ENCODE measurements around the gene LGR5. TPM values are rescaled to one million over a fixed set of nuclear protein-coding genes. Genes with fewer than 3 reads are reported as not detected.
A peak's percentile ranks its signal among the peaks of the same experiment; 100 is the strongest.

Gene LGR5
- total RNA-seq, 1 donor from 2014 or later = not detected

GRCh38 chr12:71589478-71589881 lies 149.9 kb downstream of the LGR5 start:
- no peak for DNase-seq (ENCODE audit: extremely low read depth, low read depth, low spot score)

- no peak for DNase-seq (ENCODE audit: extremely low read depth, low read depth, low spot score)
Measured at GRCh38 chr12:71591601-71592000, 152.0 kb downstream of the LGR5 start.

DNA sequence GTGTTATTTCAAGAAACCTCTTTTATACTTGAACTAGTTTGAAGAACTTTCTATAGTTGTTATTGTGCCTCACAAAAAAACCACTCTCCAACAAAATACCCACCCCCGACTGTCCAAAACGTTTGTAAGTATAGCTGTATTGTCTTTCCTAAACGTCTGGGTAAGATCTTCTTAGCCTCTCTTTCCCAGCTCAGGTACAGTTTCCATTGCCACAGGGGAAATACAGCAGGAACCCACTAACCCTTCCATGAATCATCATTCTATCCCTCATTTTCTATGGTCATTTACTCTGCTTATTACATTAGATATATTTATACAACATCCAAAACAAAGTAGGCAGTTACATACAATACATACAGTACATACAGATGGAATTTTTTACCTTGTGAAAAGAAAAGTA lies 153.2 kb downstream of the LGR5 start:
- DNase-seq (ENCODE audit: extremely low read depth, low read depth, low spot score) = no peak

- no peak for DNase-seq (ENCODE audit: extremely low read depth, low read depth, low spot score)
Measured at GRCh38 chr12:71594214-71594948, 154.8 kb downstream of the LGR5 start.

DNA sequence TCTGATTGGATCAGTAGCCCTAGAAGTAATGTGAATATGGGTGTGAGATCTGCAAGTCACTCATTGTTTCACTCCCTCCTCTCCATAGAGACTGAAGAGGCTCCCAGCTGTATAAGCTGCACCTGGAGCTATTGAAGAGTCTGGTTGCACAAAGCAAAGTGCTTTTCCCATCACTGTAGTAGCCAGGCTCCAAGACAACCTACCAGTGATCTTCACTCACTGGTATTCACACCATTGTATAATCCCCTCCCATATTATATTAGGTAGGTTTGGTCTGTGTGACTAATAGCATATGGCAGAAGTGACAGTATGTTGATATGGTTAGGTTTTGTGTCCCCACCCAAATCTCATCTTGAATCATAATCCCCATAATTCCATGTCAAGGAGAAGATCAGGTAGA lies 159.6 kb downstream of the LGR5 start:
- DNase-seq (ENCODE audit: extremely low read depth, low read depth, low spot score) = no peak

DNA sequence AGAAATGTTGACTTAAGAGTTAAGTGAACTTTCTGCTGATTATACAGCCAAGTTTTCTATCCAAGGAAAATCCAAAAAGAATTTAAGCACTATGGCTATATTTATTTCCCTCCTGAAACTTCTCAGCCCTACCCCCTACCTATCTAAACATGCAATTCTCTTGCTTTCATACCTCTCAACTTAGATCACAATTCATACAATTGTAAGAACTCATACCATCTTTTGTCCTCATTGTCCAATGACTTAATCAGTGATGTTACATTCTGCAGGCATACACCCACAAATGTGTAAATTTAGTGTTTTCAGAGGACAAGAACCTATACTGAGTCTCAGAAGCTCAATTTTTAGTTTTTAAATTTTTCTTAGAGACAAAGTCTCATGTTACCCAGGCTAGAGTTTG lies 161.9 kb downstream of the LGR5 start:
- DNase-seq (ENCODE audit: extremely low read depth, low read depth, low spot score) = no peak

- no peak for DNase-seq (ENCODE audit: extremely low read depth, low read depth, low spot score)
Measured at GRCh38 chr12:71602761-71603577, 163.4 kb downstream of the LGR5 start.

- DNase-seq (ENCODE audit: extremely low read depth, low read depth, low spot score) = no peak
Measured at GRCh38 chr12:71605039-71605438, 165.4 kb downstream of the LGR5 start.

GRCh38 chr12:71607494-71608330 lies 168.1 kb downstream of the LGR5 start:
- DNase-seq (ENCODE audit: extremely low read depth, low read depth, low spot score) = no peak

DNA sequence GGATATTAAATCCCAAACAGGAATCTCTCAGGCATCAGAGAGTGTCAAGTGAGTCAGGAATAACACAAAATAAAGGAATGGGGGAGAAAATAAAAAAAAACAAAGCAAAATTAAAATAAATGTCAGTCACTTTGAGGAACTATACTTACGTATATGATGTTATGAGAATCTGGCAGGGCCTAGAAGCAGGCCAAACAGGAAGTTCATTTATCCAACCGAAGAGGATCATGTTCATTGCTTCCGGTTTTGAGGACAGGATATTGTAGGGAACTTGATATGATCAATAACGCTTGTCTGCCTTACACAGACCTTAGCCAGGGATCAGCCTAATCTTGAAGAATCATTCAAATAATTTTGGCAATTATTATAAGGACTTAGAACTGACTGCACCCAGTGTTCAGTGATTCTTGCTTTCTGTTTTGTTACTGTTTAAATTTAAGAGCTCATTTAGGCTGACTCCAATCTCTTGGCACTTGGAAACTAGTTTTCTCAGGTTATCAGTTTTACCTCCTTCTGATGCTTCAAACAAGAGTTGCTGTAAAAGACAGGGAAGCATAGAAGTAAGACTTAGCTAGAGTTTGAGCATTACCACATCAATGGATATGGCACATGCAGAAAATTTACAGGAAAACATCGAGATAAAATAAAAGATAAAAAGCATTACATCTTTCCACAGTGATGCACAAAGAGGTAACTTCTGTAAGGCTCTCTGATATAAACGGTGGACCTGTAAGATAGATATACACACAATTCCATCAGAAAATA lies 170.6 kb downstream of the LGR5 start:
- no peak for DNase-seq (ENCODE audit: extremely low read depth, low read depth, low spot score)

GRCh38 chr12:71621938-71622337 lies 182.3 kb downstream of the LGR5 start:
- no peak for DNase-seq (ENCODE audit: extremely low read depth, low read depth, low spot score)

DNA sequence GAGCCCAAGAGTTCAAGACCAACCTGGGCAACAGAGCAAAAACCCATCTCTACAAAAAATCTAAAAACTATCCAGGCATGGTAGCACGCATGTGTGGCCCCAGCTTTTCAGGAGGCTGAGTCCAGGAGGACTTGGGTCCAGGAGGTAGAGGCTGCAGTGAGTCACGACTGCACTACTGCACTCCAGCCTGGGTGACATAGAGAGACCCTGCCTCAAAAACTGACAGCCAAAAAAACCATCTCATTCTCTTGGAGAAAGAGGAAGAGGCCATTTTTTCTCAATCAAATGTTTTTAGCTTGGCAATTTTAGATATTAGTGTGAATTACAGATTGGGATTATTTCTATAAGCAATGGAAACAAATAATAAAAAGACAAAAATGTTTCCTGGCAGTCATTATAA lies 185.9 kb downstream of the LGR5 start:
- DNase-seq (ENCODE audit: extremely low read depth, low read depth, low spot score) = no peak

DNA sequence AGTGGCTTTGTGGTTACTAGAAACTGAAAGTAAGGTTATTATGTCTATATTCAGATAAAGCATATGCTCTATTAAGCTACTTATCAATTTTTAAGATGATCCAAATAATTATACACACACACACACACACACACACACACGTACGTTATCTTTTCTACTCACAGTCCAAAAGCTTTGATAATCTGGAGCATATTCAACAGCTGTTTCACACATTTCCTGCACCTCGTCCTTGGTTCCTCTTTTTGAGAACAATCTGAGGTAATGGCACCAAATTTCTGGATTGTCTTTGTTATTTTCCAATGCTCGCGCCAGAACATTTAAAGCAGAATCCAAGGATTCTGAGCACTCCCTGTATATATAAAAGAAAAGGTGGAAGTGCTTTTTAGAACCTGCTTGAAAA lies 186.5 kb downstream of the LGR5 start:
- DNase-seq (ENCODE audit: extremely low read depth, low read depth, low spot score) = no peak

- DNase-seq (ENCODE audit: extremely low read depth, low read depth, low spot score) = peak; percentile 29
Measured at GRCh38 chr12:71626768-71627167, 187.2 kb downstream of the LGR5 start.

DNA sequence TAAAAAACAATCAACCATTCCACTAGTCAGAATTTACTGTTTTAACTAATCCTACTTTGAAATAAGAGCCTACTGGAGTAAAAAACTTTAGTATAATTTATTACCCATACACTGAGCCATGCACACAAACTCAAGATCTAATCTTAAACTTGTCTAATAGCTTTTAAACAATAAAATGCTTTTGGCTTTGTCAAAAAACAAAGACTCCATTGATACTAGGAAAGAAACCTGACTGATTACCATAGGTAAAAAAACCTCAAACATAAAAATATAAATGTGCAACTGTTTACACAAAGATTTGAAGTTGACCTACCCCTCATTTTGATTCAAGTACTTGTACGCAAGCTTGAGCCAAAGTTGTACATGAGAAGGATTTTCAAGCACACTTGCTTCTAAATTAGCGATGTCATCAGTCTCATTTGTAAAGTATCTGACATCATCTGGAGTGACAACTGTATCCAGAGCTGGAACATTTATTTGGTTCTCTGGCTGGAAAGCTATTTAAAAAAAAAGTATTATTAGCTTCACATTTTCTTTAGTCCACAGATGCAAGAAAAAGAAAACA lies 187.9 kb downstream of the LGR5 start:
- no peak for DNase-seq (ENCODE audit: extremely low read depth, low read depth, low spot score)

Other genes with a start within 250 kb of the LGR5 start
- 23.4 and 56.5 TPM in 2 replicates for gene ZFC3H1, start 224.1 kb downstream of the LGR5 start, total RNA-seq
- 2.5 and 9.5 TPM in 2 replicates for gene THAP2, start 224.5 kb downstream of the LGR5 start, total RNA-seq
- 13.0 and 21.0 TPM in 2 replicates for gene TMEM19, start 246.3 kb downstream of the LGR5 start, total RNA-seq